Measurements from ENCODE around the gene FAM221A. TPM values are rescaled to one million over a fixed set of nuclear protein-coding genes. Genes with fewer than 3 reads are reported as not detected.

The FAM221A gene
- total RNA-seq, 1 donor, result 4.4 TPM

- Histone ChIP-seq H3K9me3 (ENCODE audit: low read depth, low read length) (no peaks in the 10 kb centered on the region), H3K4me3 (ENCODE audit: low read length) (no peak overlapping the region), H3K27me3 (ENCODE audit: insufficient read depth, low read length) (no peaks in the 10 kb centered on the region), H3K4me1 (ENCODE audit: insufficient read depth, low read length) (peaks cover 5% of the 10 kb centered on the region)
Measured at GRCh38 chr7:23685731-23686130, 5.7 kb downstream of the FAM221A start.

DNA sequence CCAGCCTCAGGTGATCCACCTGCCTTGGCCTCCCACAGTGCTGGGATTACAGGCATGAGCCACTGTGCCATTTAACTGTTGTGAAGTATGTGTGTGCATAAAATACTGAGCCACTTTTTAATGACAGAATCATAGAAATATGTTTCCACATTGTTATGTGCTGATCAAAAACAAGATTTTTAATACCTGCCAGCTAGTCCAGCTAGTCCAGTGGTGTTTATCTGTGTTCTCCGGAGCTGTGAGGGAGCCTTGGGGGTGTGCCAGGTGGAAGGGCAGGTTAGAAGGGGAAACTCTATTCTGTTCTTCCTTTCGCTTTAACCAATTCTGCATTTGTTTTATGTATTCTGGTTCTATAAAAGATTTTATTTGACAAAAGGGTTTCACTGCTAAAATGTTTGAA, 7.0 kb downstream of the FAM221A start:
- no peak overlapping the region for H3K4me3 ChIP-seq (ENCODE audit: low read length)
- H3K27me3 ChIP-seq (ENCODE audit: insufficient read depth, low read length), result no peaks in the 10 kb centered on the region
- no peaks in the 10 kb centered on the region for H3K4me1 ChIP-seq (ENCODE audit: insufficient read depth, low read length)
- no peaks in the 10 kb centered on the region for H3K9me3 ChIP-seq (ENCODE audit: low read depth, low read length)

GRCh38 chr7:23689165-23689564, 9.2 kb downstream of the FAM221A start:
- no peaks in the 10 kb centered on the region for H3K9me3 ChIP-seq (ENCODE audit: low read depth, low read length)
- no peaks in the 10 kb centered on the region for H3K27me3 ChIP-seq (ENCODE audit: insufficient read depth, low read length)
- H3K4me3 ChIP-seq (ENCODE audit: low read length), result no peak overlapping the region
- no peaks in the 10 kb centered on the region for H3K4me1 ChIP-seq (ENCODE audit: insufficient read depth, low read length)

DNA sequence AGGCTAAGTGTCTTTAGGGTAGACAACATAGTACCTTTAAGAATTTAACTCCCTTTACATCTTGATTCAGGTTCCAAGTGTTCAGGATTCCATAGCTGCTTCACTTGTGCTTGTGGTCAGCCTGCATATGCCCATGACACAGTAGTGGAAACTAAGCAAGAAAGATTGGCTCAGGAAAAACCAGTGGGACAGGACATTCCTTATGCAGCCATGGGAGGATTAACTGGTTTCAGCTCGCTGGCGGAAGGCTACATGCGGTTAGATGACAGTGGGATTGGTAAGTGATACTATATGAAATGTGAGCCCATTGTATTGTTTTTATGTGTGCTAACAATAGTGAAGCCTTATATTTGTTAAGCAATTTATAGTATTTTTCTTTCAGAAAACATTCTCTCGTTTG, 11.3 kb downstream of the FAM221A start:
- Histone ChIP-seq H3K4me1 (ENCODE audit: insufficient read depth, low read length) (no peaks in the 10 kb centered on the region), H3K9me3 (ENCODE audit: low read depth, low read length) (no peaks in the 10 kb centered on the region), H3K27me3 (ENCODE audit: insufficient read depth, low read length) (no peaks in the 10 kb centered on the region), H3K4me3 (ENCODE audit: low read length) (no peak overlapping the region)

DNA sequence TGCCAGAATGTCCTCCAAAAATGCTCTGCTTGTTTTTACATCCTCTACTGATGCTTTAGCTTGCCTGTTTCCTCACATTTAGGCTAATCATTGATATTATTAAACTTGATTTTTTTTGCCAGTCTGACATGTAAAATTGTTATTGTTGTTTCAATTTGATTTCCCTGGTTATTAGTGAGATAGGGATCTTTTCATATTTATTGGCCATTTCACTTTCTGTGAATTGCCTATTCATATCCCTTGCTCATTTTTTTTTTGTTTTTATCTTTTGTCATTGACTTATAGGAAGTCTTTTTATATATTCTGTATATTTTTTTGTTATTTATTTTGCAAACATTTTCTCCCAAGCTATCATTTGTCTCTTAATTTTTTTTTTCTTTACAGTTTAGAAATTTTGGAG, 13.2 kb downstream of the FAM221A start:
- Histone ChIP-seq H3K4me3 (ENCODE audit: low read length) (no peak overlapping the region), H3K4me1 (ENCODE audit: insufficient read depth, low read length) (no peaks in the 10 kb centered on the region), H3K9me3 (ENCODE audit: low read depth, low read length) (no peaks in the 10 kb centered on the region), H3K27me3 (ENCODE audit: insufficient read depth, low read length) (no peaks in the 10 kb centered on the region)

GRCh38 chr7:23696916-23697441, 17.0 kb downstream of the FAM221A start:
- Histone ChIP-seq H3K4me1 (ENCODE audit: insufficient read depth, low read length) (no peaks in the 10 kb centered on the region), H3K9me3 (ENCODE audit: low read depth, low read length) (no peaks in the 10 kb centered on the region), H3K27me3 (ENCODE audit: insufficient read depth, low read length) (no peaks in the 10 kb centered on the region), H3K4me3 (ENCODE audit: low read length) (no peak overlapping the region)

GRCh38 chr7:23698822-23699221, 18.8 kb downstream of the FAM221A start:
- Histone ChIP-seq H3K9me3 (ENCODE audit: low read depth, low read length) (no peaks in the 10 kb centered on the region), H3K27me3 (ENCODE audit: insufficient read depth, low read length) (no peaks in the 10 kb centered on the region), H3K4me3 (ENCODE audit: low read length) (no peak overlapping the region), H3K4me1 (ENCODE audit: insufficient read depth, low read length) (no peaks in the 10 kb centered on the region)

GRCh38 chr7:23700046-23700445, 20.0 kb downstream of the FAM221A start:
- Histone ChIP-seq H3K4me1 (ENCODE audit: insufficient read depth, low read length) (no peaks in the 10 kb centered on the region), H3K9me3 (ENCODE audit: low read depth, low read length) (no peaks in the 10 kb centered on the region), H3K27me3 (ENCODE audit: insufficient read depth, low read length) (no peaks in the 10 kb centered on the region), H3K4me3 (ENCODE audit: low read length) (no peak overlapping the region)

DNA sequence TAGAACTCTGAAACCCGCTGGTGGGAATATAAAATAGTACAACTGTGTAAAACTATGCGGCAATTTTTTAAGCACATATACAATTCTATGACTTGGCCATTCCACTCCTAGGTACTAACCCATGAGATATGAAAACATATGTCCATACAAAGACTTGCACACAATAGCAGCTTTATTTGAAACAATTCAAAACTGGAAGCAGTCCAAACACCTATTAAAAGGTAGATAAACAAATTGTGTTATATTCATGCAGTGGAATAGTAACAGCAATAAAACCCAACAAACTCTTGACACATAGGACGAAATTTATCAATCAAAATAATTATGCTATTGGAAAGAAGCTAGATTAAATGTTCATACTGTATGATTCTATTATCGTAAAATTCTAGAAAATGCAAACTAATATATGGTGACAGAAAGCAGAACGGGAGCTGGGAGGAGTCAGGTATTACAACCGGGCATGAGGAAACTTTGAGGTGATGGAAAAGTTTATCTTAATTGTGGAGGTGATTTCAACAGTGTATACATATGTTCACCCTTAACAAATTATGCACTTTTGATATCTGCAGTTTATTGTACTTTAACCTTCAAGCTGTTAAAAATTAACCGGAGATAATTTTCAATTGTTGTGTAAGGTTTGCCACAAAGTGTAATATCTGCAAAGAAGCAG, 29.2 kb downstream of the FAM221A start:
- Histone ChIP-seq H3K9me3 (ENCODE audit: low read depth, low read length) (peaks cover 11% of the 10 kb centered on the region), H3K4me1 (ENCODE audit: insufficient read depth, low read length) (no peaks in the 10 kb centered on the region), H3K27me3 (ENCODE audit: insufficient read depth, low read length) (no peaks in the 10 kb centered on the region), H3K4me3 (ENCODE audit: low read length) (no peak overlapping the region)

DNA sequence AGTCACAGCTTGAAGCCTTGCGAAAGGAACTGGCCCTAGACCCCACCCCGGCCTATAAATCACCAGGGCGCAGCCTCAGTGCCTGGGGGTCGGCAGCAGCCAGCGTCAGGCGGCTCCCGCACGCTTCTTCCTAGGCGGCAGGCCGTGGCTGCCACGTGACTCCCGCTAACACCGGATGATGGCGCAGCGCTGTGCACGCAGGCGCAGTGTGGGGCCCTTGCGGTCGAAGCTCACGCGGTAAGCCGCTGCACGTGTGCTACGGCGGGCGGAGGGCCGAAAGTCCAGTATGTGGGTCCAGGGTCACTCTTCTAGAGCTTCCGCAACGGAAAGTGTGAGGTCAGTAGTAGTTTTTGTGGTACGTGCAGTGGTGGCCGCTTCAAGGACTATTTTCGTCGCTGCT, 30.0 kb downstream of the FAM221A start, which contains the start of gene STK31:
STK31 (plus strand) TSS at position 220 of the 400 bp plus-strand sequence; CDS start at position 287, 67 bp downstream.
- Histone ChIP-seq H3K4me3 (ENCODE audit: low read length) (no peak within 1 kb of the TSS), H3K27me3 (ENCODE audit: insufficient read depth, low read length) (no peaks in the 10 kb centered on the region), H3K4me1 (ENCODE audit: insufficient read depth, low read length) (no peaks in the 10 kb centered on the region), H3K9me3 (ENCODE audit: low read depth, low read length) (peaks cover 11% of the 10 kb centered on the region)

DNA sequence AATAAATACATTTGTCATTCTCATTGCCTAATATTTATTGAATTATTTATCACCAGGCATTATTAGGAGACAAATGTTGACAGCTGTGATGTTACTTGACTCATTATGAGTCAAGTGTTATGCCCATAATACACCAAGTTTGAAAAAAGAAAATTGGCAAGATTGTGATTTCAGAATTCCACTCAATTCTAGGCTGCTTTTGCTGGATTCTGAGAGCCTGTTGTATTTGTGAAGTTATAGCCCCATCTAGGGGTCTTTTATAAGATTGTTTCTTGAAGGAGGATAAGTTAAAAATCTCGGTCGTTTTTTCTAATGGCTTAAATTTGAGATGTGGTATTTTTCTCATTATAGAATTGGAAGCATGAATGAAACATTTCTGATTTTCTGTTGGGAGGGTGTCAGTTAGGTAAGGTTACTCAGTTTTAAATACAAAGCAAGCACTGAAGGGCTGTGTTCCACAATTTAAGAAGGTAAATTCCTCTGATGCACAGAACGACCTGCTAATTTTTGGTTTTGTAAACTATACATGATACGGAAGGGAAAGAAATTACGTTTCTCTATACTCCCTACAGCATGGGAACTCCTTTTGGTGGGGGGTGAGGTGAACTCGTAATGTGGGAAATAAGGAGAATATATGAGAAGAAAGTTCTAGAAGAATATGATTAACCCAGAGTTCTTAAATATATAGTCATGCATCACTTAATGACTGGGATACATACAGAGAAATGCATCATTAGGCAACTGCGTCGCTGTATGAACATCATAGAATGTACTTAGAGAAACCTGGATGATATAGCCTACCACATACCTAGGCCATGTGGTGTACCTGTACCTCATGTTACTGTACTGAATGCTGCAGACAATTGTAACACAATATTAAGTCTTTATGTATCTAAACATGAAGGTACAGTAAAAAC, 32.6 kb downstream of the FAM221A start:
- H3K9me3 ChIP-seq (ENCODE audit: low read depth, low read length), result no peaks in the 10 kb centered on the region
- H3K4me3 ChIP-seq (ENCODE audit: low read length), result no peak overlapping the region
- no peaks in the 10 kb centered on the region for H3K4me1 ChIP-seq (ENCODE audit: insufficient read depth, low read length)
- no peaks in the 10 kb centered on the region for H3K27me3 ChIP-seq (ENCODE audit: insufficient read depth, low read length)

DNA sequence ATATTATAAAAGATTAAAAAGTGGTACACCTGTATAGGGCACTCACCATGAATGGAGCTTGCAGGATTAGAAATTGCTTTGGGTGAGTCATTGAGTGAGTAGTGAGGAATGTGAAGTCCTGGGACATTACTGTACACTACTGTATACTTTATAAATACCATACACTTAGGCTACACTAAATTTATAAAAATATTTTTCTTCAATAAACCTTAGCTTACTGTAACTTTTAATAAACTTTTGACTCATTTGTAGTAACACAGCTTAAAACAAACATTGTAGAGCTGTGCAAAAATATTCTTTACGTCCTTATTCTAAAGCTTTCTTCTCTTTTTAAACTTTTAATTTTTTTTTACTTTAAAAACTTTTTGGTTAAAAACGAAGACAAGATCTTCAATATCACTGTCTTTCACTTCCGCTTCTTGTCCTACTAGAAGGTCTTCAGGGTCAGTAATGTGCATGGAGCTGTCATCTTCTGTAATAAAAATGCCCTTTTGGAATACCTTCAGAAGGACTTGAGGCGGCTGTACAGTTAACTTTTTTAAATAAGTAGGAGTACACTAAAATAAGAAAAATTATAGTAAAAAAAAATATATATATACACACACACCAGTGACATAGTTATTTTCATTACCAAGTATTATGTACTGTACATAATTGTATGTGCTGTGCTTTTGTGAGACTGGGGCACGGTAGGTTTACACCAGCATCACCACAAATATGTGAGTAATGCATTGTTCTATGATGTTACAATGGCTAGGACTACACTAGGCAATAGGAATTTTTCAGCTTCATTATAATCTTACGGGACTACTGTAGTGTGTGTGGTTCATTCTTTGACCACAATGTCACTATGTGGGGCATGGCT, 33.5 kb downstream of the FAM221A start:
- H3K4me3 ChIP-seq (ENCODE audit: low read length), result no peak overlapping the region
- no peaks in the 10 kb centered on the region for H3K27me3 ChIP-seq (ENCODE audit: insufficient read depth, low read length)
- no peaks in the 10 kb centered on the region for H3K9me3 ChIP-seq (ENCODE audit: low read depth, low read length)
- no peaks in the 10 kb centered on the region for H3K4me1 ChIP-seq (ENCODE audit: insufficient read depth, low read length)

DNA sequence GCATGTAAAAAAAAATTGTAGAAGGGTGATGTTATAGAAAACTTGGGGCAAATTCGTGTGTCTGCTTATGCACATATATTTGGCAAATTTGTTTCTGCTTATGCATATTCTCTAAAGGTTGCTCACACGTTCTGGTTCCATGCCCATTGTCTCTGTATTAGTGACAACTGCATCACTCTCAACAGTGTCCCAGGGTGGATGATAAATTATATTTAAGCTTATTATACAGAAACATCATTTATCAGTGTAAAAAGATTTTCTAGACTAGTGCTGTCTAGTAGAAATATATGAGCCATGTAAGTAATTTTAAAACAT, 34.1 kb downstream of the FAM221A start:
- H3K9me3 ChIP-seq (ENCODE audit: low read depth, low read length), result no peaks in the 10 kb centered on the region
- no peaks in the 10 kb centered on the region for H3K4me1 ChIP-seq (ENCODE audit: insufficient read depth, low read length)

DNA sequence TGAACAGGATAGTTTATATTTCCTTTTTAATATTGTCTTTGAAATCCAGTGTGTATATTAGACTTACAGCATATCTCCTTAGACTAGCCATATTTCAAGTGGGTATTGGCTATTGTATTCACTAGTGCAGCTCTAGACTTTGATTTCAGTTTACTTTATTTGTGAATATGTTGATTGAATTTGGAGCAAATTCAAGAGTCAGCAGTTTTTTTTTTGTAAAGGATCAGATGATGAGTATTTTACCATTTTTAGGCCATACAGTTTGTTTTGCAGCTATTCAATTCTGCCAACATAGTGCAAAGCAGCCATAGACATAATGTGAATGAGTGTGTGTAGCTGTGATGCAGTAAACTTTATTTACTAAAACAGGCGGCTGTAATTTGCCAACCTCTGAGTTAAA, 34.6 kb downstream of the FAM221A start:
- H3K4me1 ChIP-seq (ENCODE audit: insufficient read depth, low read length), result no peaks in the 10 kb centered on the region

More for the DNA sequence above, 34.1 kb downstream of the FAM221A start:
- no peaks in the 10 kb centered on the region for H3K27me3 ChIP-seq (ENCODE audit: insufficient read depth, low read length)
- H3K4me3 ChIP-seq (ENCODE audit: low read length), result no peak overlapping the region

GRCh38 chr7:23715099-23715498, 35.1 kb downstream of the FAM221A start:
- Histone ChIP-seq H3K4me3 (ENCODE audit: low read length) (no peak overlapping the region), H3K9me3 (ENCODE audit: low read depth, low read length) (no peaks in the 10 kb centered on the region), H3K4me1 (ENCODE audit: insufficient read depth, low read length) (no peaks in the 10 kb centered on the region), H3K27me3 (ENCODE audit: insufficient read depth, low read length) (no peaks in the 10 kb centered on the region)

More for the DNA sequence above, 34.6 kb downstream of the FAM221A start:
- no peaks in the 10 kb centered on the region for H3K27me3 ChIP-seq (ENCODE audit: insufficient read depth, low read length)
- no peak overlapping the region for H3K4me3 ChIP-seq (ENCODE audit: low read length)
- no peaks in the 10 kb centered on the region for H3K9me3 ChIP-seq (ENCODE audit: low read depth, low read length)
